WTC11 (cell line): ENCODE results near the gene GRK1.

Source experiments
- ATF1 ChIP-seq: sonication (generic); formaldehyde crosslinking; IDR thresholded peaks from 2 replicates; pipeline ENCODE4 v1.8.1; 2023; ENCODE audit warnings: mild to moderate bottlenecking, moderate library complexity, missing genetic modification reagents
- ESRRA ChIP-seq: sonication (generic); formaldehyde crosslinking; IDR thresholded peaks from 2 replicates; pipeline ENCODE4 v1.8.1; 2022; ENCODE audit warnings: mild to moderate bottlenecking, missing genetic modification reagents, borderline replicate concordance
- IRF2 ChIP-seq: sonication (generic); formaldehyde crosslinking; IDR thresholded peaks from 2 replicates; pipeline ENCODE4 v1.8.0; 2022; ENCODE audit warnings: low read depth, missing genetic modification reagents, borderline replicate concordance
- TF ChIP-seq, protein P1 (sequence below): fragments of 200-600 bp; IDR thresholded peaks from 2 replicates; pipeline ENCODE4 v1.8.0; 2022; ENCODE audit warnings: antibody characterized with exemption
- TF ChIP-seq, protein P2 (sequence below): sonication (generic); formaldehyde crosslinking; IDR thresholded peaks from 2 replicates; pipeline ENCODE4 v1.8.0; 2022; ENCODE audit warnings: mild to moderate bottlenecking, missing genetic modification reagents

DNA sequence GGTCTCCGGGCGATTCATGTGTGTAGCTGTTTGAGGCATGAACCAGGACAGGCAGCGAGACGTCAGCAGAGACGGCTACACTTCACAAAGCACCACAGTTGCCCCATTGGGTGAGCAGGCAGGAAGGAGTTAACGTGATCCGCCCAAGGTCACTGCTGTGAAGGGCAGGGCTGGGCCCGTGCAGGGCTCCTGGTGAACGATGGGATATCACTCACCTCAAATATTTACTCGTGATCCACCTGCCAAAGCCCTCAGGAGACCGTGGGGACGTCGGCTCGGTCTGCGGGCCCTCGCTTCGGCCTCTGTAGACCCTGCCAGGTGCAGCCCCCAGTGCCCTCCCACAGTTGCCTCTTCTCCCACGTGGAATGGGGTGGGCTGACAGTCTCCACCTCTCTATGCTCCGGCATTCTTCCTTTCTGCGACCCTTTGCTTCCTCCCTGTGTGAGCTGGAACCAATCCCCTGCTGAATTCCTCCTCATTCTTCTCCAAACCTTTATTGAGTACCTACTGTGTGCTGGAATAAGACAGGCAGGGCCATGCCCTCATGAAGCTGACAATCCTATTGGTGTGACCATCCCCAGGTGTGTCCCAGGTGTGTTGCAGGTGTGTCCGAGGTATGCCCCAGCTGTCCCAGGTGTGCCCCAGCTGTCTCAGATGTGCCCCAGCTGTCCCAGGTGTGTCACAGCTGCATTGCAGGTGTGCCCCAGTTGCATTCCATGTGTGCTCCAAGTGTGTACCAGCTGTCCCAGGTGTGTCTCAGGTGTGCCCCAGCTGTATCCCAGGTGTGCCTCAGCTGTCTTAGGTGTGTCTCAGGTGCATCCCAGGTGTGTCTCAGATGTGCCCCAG, 2.0 kb upstream of the GRK1 start:
- no peak for TF ChIP-seq ESRRA
- TF ChIP-seq, protein P1, sequence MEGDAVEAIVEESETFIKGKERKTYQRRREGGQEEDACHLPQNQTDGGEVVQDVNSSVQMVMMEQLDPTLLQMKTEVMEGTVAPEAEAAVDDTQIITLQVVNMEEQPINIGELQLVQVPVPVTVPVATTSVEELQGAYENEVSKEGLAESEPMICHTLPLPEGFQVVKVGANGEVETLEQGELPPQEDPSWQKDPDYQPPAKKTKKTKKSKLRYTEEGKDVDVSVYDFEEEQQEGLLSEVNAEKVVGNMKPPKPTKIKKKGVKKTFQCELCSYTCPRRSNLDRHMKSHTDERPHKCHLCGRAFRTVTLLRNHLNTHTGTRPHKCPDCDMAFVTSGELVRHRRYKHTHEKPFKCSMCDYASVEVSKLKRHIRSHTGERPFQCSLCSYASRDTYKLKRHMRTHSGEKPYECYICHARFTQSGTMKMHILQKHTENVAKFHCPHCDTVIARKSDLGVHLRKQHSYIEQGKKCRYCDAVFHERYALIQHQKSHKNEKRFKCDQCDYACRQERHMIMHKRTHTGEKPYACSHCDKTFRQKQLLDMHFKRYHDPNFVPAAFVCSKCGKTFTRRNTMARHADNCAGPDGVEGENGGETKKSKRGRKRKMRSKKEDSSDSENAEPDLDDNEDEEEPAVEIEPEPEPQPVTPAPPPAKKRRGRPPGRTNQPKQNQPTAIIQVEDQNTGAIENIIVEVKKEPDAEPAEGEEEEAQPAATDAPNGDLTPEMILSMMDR: no peak
- no peak for TF ChIP-seq IRF2
- TF ChIP-seq ATF1 (CRISPR knock-in tag): no peak
- TF ChIP-seq, protein P2, sequence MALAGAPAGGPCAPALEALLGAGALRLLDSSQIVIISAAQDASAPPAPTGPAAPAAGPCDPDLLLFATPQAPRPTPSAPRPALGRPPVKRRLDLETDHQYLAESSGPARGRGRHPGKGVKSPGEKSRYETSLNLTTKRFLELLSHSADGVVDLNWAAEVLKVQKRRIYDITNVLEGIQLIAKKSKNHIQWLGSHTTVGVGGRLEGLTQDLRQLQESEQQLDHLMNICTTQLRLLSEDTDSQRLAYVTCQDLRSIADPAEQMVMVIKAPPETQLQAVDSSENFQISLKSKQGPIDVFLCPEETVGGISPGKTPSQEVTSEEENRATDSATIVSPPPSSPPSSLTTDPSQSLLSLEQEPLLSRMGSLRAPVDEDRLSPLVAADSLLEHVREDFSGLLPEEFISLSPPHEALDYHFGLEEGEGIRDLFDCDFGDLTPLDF (CRISPR knock-in tag): no peak
